OCI-LY1 (cell line): ENCODE results near the gene EPM2AIP1.
"Not testable (repeated sequence)": the region's sequence is repeated elsewhere in the genome, so short reads cannot be mapped to it uniquely, and the experiment has no call there.

Experiments
- CTCF ChIP-seq: fragments of 200-600 bp; sonication (generic), shearing (Covaris generic); IDR thresholded peaks from 2 replicates; pipeline ENCODE4 v1.5.1; 2017; ENCODE audit warnings: mild to moderate bottlenecking, antibody characterized with exemption, low read length, moderate library complexity, mixed read lengths
- EZH2 ChIP-seq: fragments of 200-600 bp; sonication (generic), shearing (Covaris generic); IDR thresholded peaks from 2 replicates; pipeline ENCODE4 v1.8.0; 2017; ENCODE audit warnings: borderline replicate concordance, mixed run types, mild to moderate bottlenecking, antibody characterized with exemption, low read length, moderate library complexity, mixed read lengths

- not testable (repeated sequence) for TF ChIP-seq CTCF, EZH2
Observed at GRCh38 chr3:36963008-36963407, 29.9 kb downstream of the EPM2AIP1 start.
